Hepatocyte (in vitro differentiated cells): Measurements from ENCODE around the gene KMT2B. TPM values are rescaled to one million over a fixed set of nuclear protein-coding genes. Genes with fewer than 3 reads are reported as not detected.

Experiments used
- DNase-seq: peaks from one replicate; pipeline ENCODE4 v3.0.0-alpha.2; 2016; ENCODE audit warnings: low spot score
- H2AFZ ChIP-seq: fragments of 200-600 bp; sonication (generic); 2 replicates; pipeline ENCODE4 v1.6.0; 2016; ENCODE audit warnings: antibody characterized with exemption, mild to moderate bottlenecking
- H3K27ac ChIP-seq: fragments of 200-600 bp; sonication (generic); 2 replicates; pipeline ENCODE4 v1.5.1; 2016; ENCODE audit warnings: mild to moderate bottlenecking
- H3K27me3 ChIP-seq: fragments of 200-600 bp; sonication (generic); 2 replicates; pipeline ENCODE4 v1.6.1; 2016
- H3K36me3 ChIP-seq: fragments of 200-600 bp; sonication (generic); replicated peaks from 2 replicates; pipeline ENCODE4 v1.5.1; 2016; ENCODE audit warnings: low read depth; ENCODE audit not compliant: insufficient read depth
- H3K4me1 ChIP-seq: fragments of 200-600 bp; sonication (generic); 2 replicates; pipeline ENCODE4 v1.5.1; 2016; ENCODE audit warnings: mild to moderate bottlenecking, moderate library complexity; ENCODE audit not compliant: insufficient read depth
- H3K4me2 ChIP-seq: fragments of 200-600 bp; sonication (generic); 2 replicates; pipeline ENCODE4 v1.6.0; 2016
- H3K4me3 ChIP-seq: fragments of 200-600 bp; sonication (generic); 2 replicates; pipeline ENCODE4 v1.5.1; 2016; ENCODE audit warnings: mild to moderate bottlenecking
- H3K79me2 ChIP-seq: fragments of 200-600 bp; sonication (generic); 2 replicates; pipeline ENCODE4 v1.6.0; 2017; ENCODE audit warnings: mild to moderate bottlenecking
- H3K9me2 ChIP-seq: fragments of 200-600 bp; sonication (generic); replicated peaks from 2 replicates; pipeline ENCODE4 v1.6.0; 2017; ENCODE audit warnings: mild to moderate bottlenecking; ENCODE audit not compliant: insufficient read depth
- H3K9me3 ChIP-seq: fragments of 200-600 bp; sonication (generic); 2 replicates; pipeline ENCODE4 v1.5.1; 2016; ENCODE audit warnings: low read depth, mild to moderate bottlenecking
- H4K20me1 ChIP-seq: fragments of 200-600 bp; sonication (generic); 2 replicates; pipeline ENCODE4 v1.6.0; 2016; ENCODE audit warnings: mild to moderate bottlenecking; ENCODE audit not compliant: insufficient read depth, poor library complexity, severe bottlenecking
- CTCF ChIP-seq: fragments of 200-600 bp; sonication (generic); IDR thresholded peaks from 2 replicates; pipeline ENCODE4 v1.5.1; 2016; ENCODE audit warnings: antibody characterized with exemption, mild to moderate bottlenecking; ENCODE audit not compliant: poor library complexity
- EZH2 ChIP-seq: fragments of 200-600 bp; sonication (generic); IDR thresholded peaks from 2 replicates; pipeline ENCODE4 v1.6.1; 2016; ENCODE audit warnings: antibody characterized with exemption, mild to moderate bottlenecking, borderline replicate concordance
- EZH2phosphoT487 ChIP-seq: fragments of 200-600 bp; sonication (generic); IDR thresholded peaks from one replicate; pipeline ENCODE4 v1.6.1; 2018; ENCODE audit warnings: antibody characterized with exemption, mild to moderate bottlenecking, low read depth, moderate library complexity; ENCODE audit not compliant: unreplicated experiment, severe bottlenecking
- WGBS: methylation state at CpG from one replicate; pipeline ENCODE4 v1.1.6; 2016; ENCODE audit warnings: low lambda C conversion rate; ENCODE audit errors: missing lambda C conversion rate; 5-methylcytosine and 5-hydroxymethylcytosine counted together
- polyA plus RNA-seq: library from polyadenylated mRNA; unstranded; fragments of >200 nt; fragmentation: Nextera tagmentation; extraction: Ambion mirVana; gene quantifications from 2 replicates; pipeline ENCODE4 v1.2.1, GENCODE V29; 2016
- total RNA-seq: library from RNA; depleted of rRNA; stranded (reverse); fragments of >200 nt; gene quantifications from 2 replicates; pipeline ENCODE4 v1.2.3, GENCODE V29; 2014

The KMT2B gene
- total and polyA plus RNA-seq, 2 experiments from 2014 or later: 9.3 to 12.8 TPM

- no peaks in the 10 kb centered on the region for H3K9me3 ChIP-seq
- no peaks in the 10 kb centered on the region for H4K20me1 ChIP-seq
- H3K27me3 ChIP-seq: no peaks in the 10 kb centered on the region
- peaks cover 36% of the 10 kb centered on the region for H3K79me2 ChIP-seq
- H3K9me2 ChIP-seq: no peaks in the 10 kb centered on the region
- WGBS: 93% methylated on average over 5 of the region's 5 CpGs
- peak overlapping the region; percentile 93 for H3K4me2 ChIP-seq
- TF ChIP-seq EZH2phosphoT487 (no peak), EZH2 (no peak), CTCF (no peak)
- peak overlapping the region; percentile 48 for H3K4me3 ChIP-seq
- no peaks in the 10 kb centered on the region for H3K36me3 ChIP-seq
- no peak for DNase-seq
- H3K27ac ChIP-seq: peak overlapping the region; percentile 73
- no peak overlapping the region for H2AFZ ChIP-seq
- peaks cover 11% of the 10 kb centered on the region for H3K4me1 ChIP-seq
Observed at GRCh38 chr19:35746531-35746930, 28.7 kb downstream of the KMT2B start.

GRCh38 chr19:35748106-35749020, 30.6 kb downstream of the KMT2B start, which contains the start of gene LIN37:
Gene LIN37 (plus strand): TSS chr19:35748576. CDS start chr19:35748725, 149 bp downstream.
- H3K4me2 ChIP-seq: peak within 1 kb of the TSS; percentile 93

GRCh38 chr19:35750167-35750566, 32.4 kb downstream of the KMT2B start:
- Histone ChIP-seq H3K4me2 (peak overlapping the region; percentile 47), H3K4me1 (peaks cover 14% of the 10 kb centered on the region), H3K4me3 (no peak overlapping the region), H3K9me3 (no peaks in the 10 kb centered on the region), H3K27ac (no peak overlapping the region), H3K9me2 (no peaks in the 10 kb centered on the region), H3K79me2 (peaks cover 41% of the 10 kb centered on the region), H3K27me3 (peaks cover 2% of the 10 kb centered on the region), H2AFZ (no peak overlapping the region), H3K36me3 (no peaks in the 10 kb centered on the region), H4K20me1 (no peaks in the 10 kb centered on the region)
- no peak for DNase-seq
- 81% methylated on average over 4 of the region's 5 CpGs for WGBS
- TF ChIP-seq EZH2 (no peak), EZH2phosphoT487 (no peak), CTCF (no peak)

More at GRCh38 chr19:35748106-35749020, 30.6 kb downstream of the KMT2B start, which contains the start of gene LIN37:
- H3K79me2 ChIP-seq: peaks cover 41% of the 10 kb centered on the region
- peak within 1 kb of the TSS; percentile 37 for H2AFZ ChIP-seq
- H3K27me3 ChIP-seq: no peaks in the 10 kb centered on the region
- H3K36me3 ChIP-seq: no peaks in the 10 kb centered on the region
- H3K4me1 ChIP-seq: peaks cover 11% of the 10 kb centered on the region
- DNase-seq: peak; percentile 99
- no peak for TF ChIP-seq EZH2
- no peak for TF ChIP-seq CTCF
- no peak for TF ChIP-seq EZH2phosphoT487
- 2% methylated on average over 45 of the region's 45 CpGs for WGBS
- H3K27ac ChIP-seq: peak within 1 kb of the TSS; percentile 36
- H3K9me2 ChIP-seq: no peaks in the 10 kb centered on the region
- H4K20me1 ChIP-seq: no peaks in the 10 kb centered on the region
- peak within 1 kb of the TSS; percentile 48 for H3K4me3 ChIP-seq
- no peaks in the 10 kb centered on the region for H3K9me3 ChIP-seq
